ENCODE measurements around the gene OR6J1. TPM values are rescaled to one million over a fixed set of nuclear protein-coding genes. Genes with fewer than 3 reads are reported as not detected.

The OR6J1 gene
- total and polyA plus RNA-seq, 2 of the 13 experiments (the other 11 are each of a cell fraction or from before 2014, with no cell fraction given), result not detected

- TF ChIP-seq ATAD3A (CRISPR knock-in tag; IDR thresholded peaks at IDR 0.05) (no peak), ZFP90 (CRISPR knock-in tag; IDR thresholded peaks at IDR 0.05; ENCODE audit: borderline replicate concordance) (no peak), CENPT (CRISPR knock-in tag; IDR thresholded peaks at IDR 0.05; ENCODE audit: low read depth) (0 out of 2 replicates have a peak, but pooled peaks have one; percentile 51)
- no peak overlapping the region for H2AFZ ChIP-seq (ENCODE audit: low read length)
- intact Hi-C loops (cut with micrococcal nuclease; ENCODE audit: unreplicated experiment), result no loop called here
- H3K9me3 ChIP-seq (ENCODE audit: low read length), result no peaks in the 10 kb centered on the region
- ATAC-seq (no peak), DNase-seq (ENCODE audit: low spot score) (no peak), FAIRE-seq (no peak)
- peaks cover 40% of the 10 kb centered on the region for H3K4me1 ChIP-seq (ENCODE audit: insufficient read depth, low read length)
- in situ Hi-C loops (cut with HindIII; ENCODE audit: extremely low pct_ligation_motif_present, low pct_unique_long_range_greater_than_20kb), result no loop called here
- no TSS peak for BruUV-seq (replicated peaks)
- 88% methylated on average over 2 of the region's 2 CpGs for WGBS (ENCODE audit: low lambda C conversion rate)
- 0 out of 2 replicates have a peak, but pooled peaks cover 3% of the 10 kb centered on the region for H4K20me1 ChIP-seq (ENCODE audit: insufficient read depth, low read length)
- H3K79me2 ChIP-seq (ENCODE audit: insufficient read depth, low read length), result peaks cover 11% of the 10 kb centered on the region
- ChIA-PET POLR2A (interaction anchor here (4.9 kb wide), 1 partner anchor 12 kb away, joined by 139 read pairs; the partner anchor contains the start of gene DAD1), CTCF (ENCODE audit: low intra/inter-chr PET ratio, low total read pairs) (no interaction called here)
- no peaks in the 10 kb centered on the region; a peak in 1 of 5 replicates for H3K27me3 ChIP-seq (ENCODE audit: control insufficient read depth in 1 of 2, insufficient read depth in 2 of 2, low read length in 2 of 2)
- no peak overlapping the region for H3K27ac ChIP-seq (ENCODE audit: extremely low read length, insufficient read depth, low read length)
- H3K4me2 ChIP-seq (ENCODE audit: low read depth, low read length), result no peak overlapping the region
- H3K4me3 ChIP-seq (replicated peaks in 1 of 3; ENCODE audit: insufficient read depth in 1 of 3, low read depth in 2 of 3, low read length in 3 of 3), result no peak overlapping the region
- peaks cover 19 to 45% of the 10 kb centered on the region in 2 experiments for H3K36me3 ChIP-seq (replicated peaks in 1 of 2; ENCODE audit: control insufficient read depth in 1 of 2, insufficient read depth in 2 of 2, low read length in 2 of 2)
- no peak overlapping the region for H3K9ac ChIP-seq (ENCODE audit: insufficient read depth, low read depth, low read length)
Observed at GRCh38 chr14:22601456-22601855, 42.7 kb downstream of the OR6J1 start.

- in situ Hi-C loops (cut with HindIII; ENCODE audit: extremely low pct_ligation_motif_present, low pct_unique_long_range_greater_than_20kb), result no loop called here
- H3K9me3 ChIP-seq (ENCODE audit: low read length), result no peaks in the 10 kb centered on the region
- no peak overlapping the region for H3K9ac ChIP-seq (ENCODE audit: insufficient read depth, low read depth, low read length)
- H3K4me3 ChIP-seq (replicated peaks in 1 of 3; ENCODE audit: insufficient read depth in 1 of 3, low read depth in 2 of 3, low read length in 3 of 3), result no peak overlapping the region
- intact Hi-C loops (cut with micrococcal nuclease; ENCODE audit: unreplicated experiment), result no loop called here
- no peak overlapping the region for H2AFZ ChIP-seq (ENCODE audit: low read length)
- no peak for FAIRE-seq
- peaks cover 11% of the 10 kb centered on the region for H3K79me2 ChIP-seq (ENCODE audit: insufficient read depth, low read length)
- BruUV-seq (replicated peaks), result no TSS peak
- no peaks in the 10 kb centered on the region for H4K20me1 ChIP-seq (ENCODE audit: insufficient read depth, low read length)
- no peak overlapping the region for H3K4me2 ChIP-seq (ENCODE audit: low read depth, low read length)
- POLR2A ChIA-PET, result interaction anchor here (3.1 to 4.9 kb wide), 2 partner anchors 11 to 14 kb away, joined by 11 to 139 read pairs; partner anchors contain the start of gene DAD1
- no peaks in the 10 kb centered on the region; a peak in 1 of 5 replicates for H3K27me3 ChIP-seq (ENCODE audit: control insufficient read depth in 1 of 2, insufficient read depth in 2 of 2, low read length in 2 of 2)
- no peak overlapping the region for H3K27ac ChIP-seq (ENCODE audit: extremely low read length, insufficient read depth, low read length)
- H3K4me1 ChIP-seq (ENCODE audit: insufficient read depth, low read length), result peaks cover 34% of the 10 kb centered on the region
- TF ChIP-seq SNAPC2 (CRISPR knock-in tag; IDR thresholded peaks at IDR 0.05) (0 out of 2 replicates have a peak, but pooled peaks have one; percentile 11), ATF7-NPFF (CRISPR knock-in tag; IDR thresholded peaks at IDR 0.05; ENCODE audit: low read depth) (no peak), ETV6 (CRISPR knock-in tag; conservative IDR thresholded peaks at IDR 0.05) (0 out of 2 replicates have a peak, but pooled peaks have one; percentile 21), RFX3 (CRISPR knock-in tag; IDR thresholded peaks at IDR 0.05) (0 out of 2 replicates have a peak, but pooled peaks have one; percentile 15)
- no peak for ATAC-seq
- CTCF ChIA-PET (ENCODE audit: low intra/inter-chr PET ratio, low total read pairs), result interaction anchor here (1.7 kb wide), 1 partner anchor 53 kb away, joined by 6 read pairs; no protein-coding TSS in a partner anchor
- no peak for DNase-seq (ENCODE audit: low spot score)
- H3K36me3 ChIP-seq (replicated peaks in 1 of 2; ENCODE audit: control insufficient read depth in 1 of 2, insufficient read depth in 2 of 2, low read length in 2 of 2), result peaks cover 12 to 32% of the 10 kb centered on the region in 2 experiments
Observed at GRCh38 chr14:22600027-22600426, 44.1 kb downstream of the OR6J1 start.
